HG03571 (cell line): ENCODE data around the gene PNPLA1.

Experiments
- ATAC-seq: cut with Tn5 transposase; IDR thresholded peaks from one replicate; pipeline ENCODE4 v1.9.1; 2021; ENCODE audit not compliant: unreplicated experiment

PNPLA1 gene

GRCh38 chr6:36285187-36285671 is 15.4 kb downstream of the PNPLA1 start:
- no peak for ATAC-seq

- no peak for ATAC-seq
Observed at GRCh38 chr6:36285797-36286196, 15.9 kb downstream of the PNPLA1 start.

GRCh38 chr6:36286858-36287257 is 17.0 kb downstream of the PNPLA1 start:
- no peak for ATAC-seq

GRCh38 chr6:36289281-36289878 is 19.5 kb downstream of the PNPLA1 start:
- no peak for ATAC-seq

- ATAC-seq, result no peak
Observed at GRCh38 chr6:36290668-36291620, 21.1 kb downstream of the PNPLA1 start.

GRCh38 chr6:36292170-36292569 is 22.3 kb downstream of the PNPLA1 start:
- no peak for ATAC-seq

GRCh38 chr6:36296240-36296639 is 26.4 kb downstream of the PNPLA1 start:
- ATAC-seq, result no peak

GRCh38 chr6:36297051-36297450 is 27.2 kb downstream of the PNPLA1 start:
- ATAC-seq, result no peak

- no peak for ATAC-seq
Observed at GRCh38 chr6:36297511-36297910, 27.7 kb downstream of the PNPLA1 start.

GRCh38 chr6:36298027-36298426 is 28.2 kb downstream of the PNPLA1 start:
- ATAC-seq, result no peak

- no peak for ATAC-seq
Observed at GRCh38 chr6:36301085-36301658, 31.3 kb downstream of the PNPLA1 start.

GRCh38 chr6:36301781-36302180 is 31.9 kb downstream of the PNPLA1 start:
- no peak for ATAC-seq

- ATAC-seq, result no peak
Observed at GRCh38 chr6:36302227-36302976, 32.5 kb downstream of the PNPLA1 start.

GRCh38 chr6:36305885-36306284 is 36.0 kb downstream of the PNPLA1 start:
- ATAC-seq, result no peak

- ATAC-seq, result no peak
Observed at GRCh38 chr6:36306375-36306774, 36.5 kb downstream of the PNPLA1 start.

GRCh38 chr6:36308514-36308913 is 38.7 kb downstream of the PNPLA1 start:
- no peak for ATAC-seq

- ATAC-seq, result no peak
Observed at GRCh38 chr6:36309203-36309602, 39.3 kb downstream of the PNPLA1 start.

- ATAC-seq, result no peak
Observed at GRCh38 chr6:36309900-36310299, 40.0 kb downstream of the PNPLA1 start.

- ATAC-seq, result no peak
Observed at GRCh38 chr6:36312854-36313648, 43.2 kb downstream of the PNPLA1 start.

GRCh38 chr6:36313649-36313936 is 43.7 kb downstream of the PNPLA1 start:
- no peak for ATAC-seq
